Measurements from ENCODE around the gene FBXL19.

Gene FBXL19

DNA sequence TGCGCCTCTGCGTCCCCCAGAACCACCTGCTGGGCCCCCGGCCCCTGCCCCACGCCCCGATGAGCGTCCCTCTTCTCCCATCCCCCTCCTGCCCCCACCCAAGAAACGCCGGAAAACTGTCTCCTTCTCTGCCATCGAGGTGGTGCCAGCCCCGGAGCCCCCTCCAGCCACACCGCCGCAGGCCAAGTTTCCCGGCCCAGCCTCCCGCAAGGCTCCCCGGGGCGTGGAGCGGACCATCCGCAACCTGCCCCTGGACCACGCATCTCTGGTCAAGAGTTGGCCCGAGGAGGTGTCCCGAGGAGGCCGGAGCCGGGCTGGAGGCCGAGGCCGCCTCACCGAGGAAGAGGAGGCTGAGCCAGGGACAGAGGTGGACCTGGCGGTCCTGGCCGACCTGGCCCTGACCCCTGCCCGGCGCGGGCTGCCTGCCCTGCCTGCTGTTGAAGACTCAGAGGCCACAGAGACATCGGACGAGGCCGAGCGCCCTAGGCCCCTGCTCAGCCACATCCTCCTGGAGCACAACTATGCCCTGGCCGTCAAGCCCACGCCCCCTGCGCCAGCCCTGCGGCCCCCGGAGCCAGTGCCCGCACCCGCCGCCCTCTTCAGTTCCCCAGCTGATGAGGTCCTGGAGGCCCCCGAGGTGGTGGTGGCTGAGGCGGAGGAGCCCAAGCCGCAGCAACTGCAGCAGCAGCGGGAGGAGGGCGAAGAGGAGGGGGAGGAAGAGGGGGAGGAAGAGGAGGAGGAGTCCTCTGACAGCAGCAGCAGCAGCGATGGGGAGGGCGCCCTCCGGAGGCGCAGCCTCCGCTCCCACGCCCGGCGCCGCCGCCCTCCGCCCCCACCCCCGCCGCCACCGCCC lies 56.0 kb downstream of the FBXL19 start:
- DNase-seq (ENCODE audit: low read depth) = no peak
- TF ChIP-seq, protein P1, sequence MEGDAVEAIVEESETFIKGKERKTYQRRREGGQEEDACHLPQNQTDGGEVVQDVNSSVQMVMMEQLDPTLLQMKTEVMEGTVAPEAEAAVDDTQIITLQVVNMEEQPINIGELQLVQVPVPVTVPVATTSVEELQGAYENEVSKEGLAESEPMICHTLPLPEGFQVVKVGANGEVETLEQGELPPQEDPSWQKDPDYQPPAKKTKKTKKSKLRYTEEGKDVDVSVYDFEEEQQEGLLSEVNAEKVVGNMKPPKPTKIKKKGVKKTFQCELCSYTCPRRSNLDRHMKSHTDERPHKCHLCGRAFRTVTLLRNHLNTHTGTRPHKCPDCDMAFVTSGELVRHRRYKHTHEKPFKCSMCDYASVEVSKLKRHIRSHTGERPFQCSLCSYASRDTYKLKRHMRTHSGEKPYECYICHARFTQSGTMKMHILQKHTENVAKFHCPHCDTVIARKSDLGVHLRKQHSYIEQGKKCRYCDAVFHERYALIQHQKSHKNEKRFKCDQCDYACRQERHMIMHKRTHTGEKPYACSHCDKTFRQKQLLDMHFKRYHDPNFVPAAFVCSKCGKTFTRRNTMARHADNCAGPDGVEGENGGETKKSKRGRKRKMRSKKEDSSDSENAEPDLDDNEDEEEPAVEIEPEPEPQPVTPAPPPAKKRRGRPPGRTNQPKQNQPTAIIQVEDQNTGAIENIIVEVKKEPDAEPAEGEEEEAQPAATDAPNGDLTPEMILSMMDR (IDR thresholded peaks at IDR 0.05; ENCODE audit: insufficient read depth, low read depth, low read length, missing control alignments) = no peak
- H3K4me3 ChIP-seq (ENCODE audit: low read depth, low read length) = no peak overlapping the region

DNA sequence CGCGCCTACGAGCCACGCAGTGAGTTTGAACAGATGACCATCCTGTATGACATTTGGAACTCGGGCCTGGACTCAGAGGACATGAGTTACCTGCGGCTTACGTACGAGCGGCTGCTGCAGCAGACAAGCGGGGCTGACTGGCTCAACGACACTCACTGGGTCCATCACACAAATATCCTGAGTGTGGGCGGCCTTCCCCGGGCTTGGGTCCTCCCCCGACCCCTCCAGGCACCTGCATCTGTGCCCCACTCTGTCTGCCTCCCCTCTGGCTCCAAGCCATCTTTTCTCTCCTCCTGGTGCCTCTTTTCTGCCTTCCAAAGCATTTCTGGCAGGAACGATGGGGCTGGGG lies 56.6 kb downstream of the FBXL19 start:
- no peak overlapping the region for H3K4me3 ChIP-seq (ENCODE audit: low read depth, low read length)
- TF ChIP-seq, protein P1 (IDR thresholded peaks at IDR 0.05; ENCODE audit: insufficient read depth, low read depth, low read length, missing control alignments) = no peak
- no peak for DNase-seq (ENCODE audit: low read depth)

DNA sequence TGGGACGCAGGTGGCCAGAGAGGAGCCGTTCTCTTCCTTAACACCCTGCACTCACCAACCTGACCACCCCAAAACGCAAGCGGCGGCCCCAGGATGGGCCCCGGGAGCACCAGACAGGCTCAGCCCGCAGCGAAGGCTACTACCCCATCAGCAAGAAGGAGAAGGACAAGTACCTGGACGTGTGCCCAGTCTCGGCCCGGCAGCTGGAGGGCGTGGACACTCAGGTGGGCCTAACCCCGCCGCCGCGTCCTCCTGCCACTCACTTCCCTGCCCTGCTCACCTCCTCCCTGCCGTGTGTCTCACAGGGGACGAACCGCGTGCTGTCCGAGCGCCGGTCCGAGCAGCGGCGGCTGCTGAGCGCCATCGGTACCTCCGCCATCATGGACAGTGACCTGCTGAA lies 57.1 kb downstream of the FBXL19 start:
- no peak for DNase-seq (ENCODE audit: low read depth)
- TF ChIP-seq, protein P1 (IDR thresholded peaks at IDR 0.05; ENCODE audit: insufficient read depth, low read depth, low read length, missing control alignments) = no peak
- H3K4me3 ChIP-seq (ENCODE audit: low read depth, low read length) = no peak overlapping the region

DNA sequence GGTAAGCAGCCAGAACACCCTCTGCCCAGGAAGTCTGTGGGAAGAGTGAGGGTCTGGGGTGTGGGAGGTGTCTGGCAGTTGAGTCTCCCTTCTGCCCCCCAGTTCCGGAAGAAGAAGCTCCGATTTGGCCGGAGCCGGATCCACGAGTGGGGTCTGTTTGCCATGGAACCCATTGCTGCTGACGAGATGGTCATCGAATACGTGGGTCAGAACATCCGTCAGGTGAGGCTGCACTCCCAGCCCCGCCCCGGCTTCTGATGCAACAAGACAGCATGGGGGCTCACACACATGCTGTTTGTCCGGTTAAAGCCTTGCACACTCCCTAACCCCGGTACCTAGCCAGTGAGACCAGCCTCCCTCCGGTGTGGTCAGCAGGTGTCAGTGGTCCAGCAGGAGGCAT lies 57.6 kb downstream of the FBXL19 start:
- no peak for DNase-seq (ENCODE audit: low read depth)
- TF ChIP-seq, protein P1 (IDR thresholded peaks at IDR 0.05; ENCODE audit: insufficient read depth, low read depth, low read length, missing control alignments) = no peak
- H3K4me3 ChIP-seq (ENCODE audit: low read depth, low read length) = no peak overlapping the region

DNA sequence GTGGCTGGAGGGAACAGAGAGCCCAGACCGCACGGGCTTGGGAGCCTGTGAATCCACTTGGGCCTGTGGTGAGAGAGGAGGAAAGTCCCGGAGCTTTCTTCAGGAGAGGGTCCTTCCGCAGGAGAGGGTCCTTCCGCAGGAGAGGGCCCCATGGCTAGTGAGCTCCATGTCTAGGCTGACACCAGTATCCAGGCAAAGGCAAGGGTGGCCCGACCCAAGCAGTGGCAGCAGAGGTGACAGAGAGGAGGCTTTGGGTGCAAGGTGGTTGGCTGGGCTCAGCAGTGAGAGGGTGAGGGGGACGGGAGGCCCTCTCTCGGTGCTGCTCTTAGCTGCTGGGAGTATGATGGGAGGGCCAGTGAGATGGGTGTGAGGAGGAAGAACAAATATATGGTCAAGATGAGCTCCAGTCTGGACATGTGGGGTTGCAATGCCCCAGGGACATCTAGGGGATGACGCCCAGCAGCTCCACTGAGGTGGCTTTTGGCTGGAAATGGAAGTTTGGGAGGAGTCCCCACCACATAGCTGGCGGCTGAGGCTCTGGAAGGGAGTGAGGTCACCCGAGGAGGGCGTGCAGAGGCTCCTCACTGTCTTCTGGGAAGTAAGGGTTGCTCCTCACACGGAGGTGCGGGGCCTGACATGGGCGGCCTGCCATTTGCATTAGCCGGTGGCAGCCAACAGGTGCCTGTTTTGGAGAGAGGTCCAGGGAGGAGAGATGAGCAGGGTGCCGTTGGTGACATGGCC lies 59.3 kb downstream of the FBXL19 start:
- TF ChIP-seq, protein P1 (IDR thresholded peaks at IDR 0.05; ENCODE audit: insufficient read depth, low read depth, low read length, missing control alignments) = no peak
- DNase-seq (ENCODE audit: low read depth) = no peak
- H3K4me3 ChIP-seq (ENCODE audit: low read depth, low read length) = no peak overlapping the region

DNA sequence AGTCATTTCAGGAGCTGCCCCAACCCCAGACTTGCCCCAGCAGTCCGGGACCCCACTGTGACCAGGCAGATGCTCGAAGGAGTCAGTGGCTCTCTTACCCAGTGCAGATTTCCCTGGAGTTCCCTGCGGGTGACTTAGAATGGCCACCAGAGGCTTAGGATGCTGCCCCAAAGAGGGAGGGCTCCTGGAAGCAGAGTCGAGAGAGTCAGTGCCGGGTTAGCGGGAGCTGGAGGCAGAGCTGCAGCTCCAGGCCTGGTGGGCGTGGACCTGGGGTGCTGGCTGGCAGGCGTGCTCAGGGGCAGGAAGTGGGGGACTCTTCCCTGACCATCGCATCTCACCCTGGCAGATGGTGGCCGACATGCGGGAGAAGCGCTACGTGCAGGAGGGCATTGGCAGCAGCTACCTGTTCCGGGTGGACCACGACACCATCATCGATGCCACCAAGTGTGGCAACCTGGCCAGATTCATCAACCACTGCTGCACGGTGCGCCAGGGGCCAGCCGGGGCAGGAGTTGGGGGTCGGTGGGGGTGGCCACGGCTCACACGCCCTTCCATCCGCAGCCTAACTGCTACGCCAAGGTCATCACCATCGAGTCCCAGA lies 60.0 kb downstream of the FBXL19 start:
- DNase-seq (ENCODE audit: low read depth) = no peak
- TF ChIP-seq, protein P1 (IDR thresholded peaks at IDR 0.05; ENCODE audit: insufficient read depth, low read depth, low read length, missing control alignments) = no peak
- H3K4me3 ChIP-seq (ENCODE audit: low read depth, low read length) = no peak overlapping the region

All from GM12865 (cell line).